Adrenal gland (tissue), 5 donors: ENCODE data around the gene UST.

Experiments
- CTCF ChIP-seq, 6 experiments: fragments of 450-650 bp in 4 of 6; fragments of 200-600 bp in 2 of 6; sonication (generic) in 1 of 6; IDR thresholded peaks; 1 replicate in 5 of 6; 2 replicates in 1 of 6; pipeline versions ENCODE4 v1.5.1 to v1.8.0; 2016 to 2021; ENCODE audit warnings: antibody characterized with exemption in 6 of 6, mild to moderate bottlenecking in 2 of 6, moderate library complexity in 1 of 6
- POLR2A ChIP-seq, 2 donors: fragments of 450-650 bp; IDR thresholded peaks; one replicate each; pipeline ENCODE4 v1.6.1; 2017; ENCODE audit warnings: antibody characterized with exemption in 2 of 2, mild to moderate bottlenecking in 2 of 2, moderate library complexity in 1 of 2
- donor health status: DM: no; HTN: no; CAD: no.

- TF ChIP-seq POLR2A (IDR thresholded peaks at IDR 0.05) (no peak), CTCF (IDR thresholded peaks at IDR 0.05) (no peak)
Observed at GRCh38 chr6:149049230-149049629, 302.4 kb downstream of the UST start.
